Measurements from ENCODE around the gene LILRB2. TPM values are rescaled to one million over a fixed set of nuclear protein-coding genes. Genes with fewer than 3 reads are reported as not detected.
"Not testable (repeated sequence)": the region's sequence is repeated elsewhere in the genome, so short reads cannot be mapped to it uniquely, and the experiment has no call there.

LILRB2 gene
- total RNA-seq, 2 donors from 2014 or later: not detected

- H3K36me3 Mint-ChIP-seq; H3K9me3 Mint-ChIP-seq; ATAC-seq; DNase-seq (ENCODE audit: low spot score in 2 of 2); H3K27ac Mint-ChIP-seq: not testable (repeated sequence)
Observed at GRCh38 chr19:54280441-54280840, 469 bp downstream of the LILRB2 start.

DNA sequence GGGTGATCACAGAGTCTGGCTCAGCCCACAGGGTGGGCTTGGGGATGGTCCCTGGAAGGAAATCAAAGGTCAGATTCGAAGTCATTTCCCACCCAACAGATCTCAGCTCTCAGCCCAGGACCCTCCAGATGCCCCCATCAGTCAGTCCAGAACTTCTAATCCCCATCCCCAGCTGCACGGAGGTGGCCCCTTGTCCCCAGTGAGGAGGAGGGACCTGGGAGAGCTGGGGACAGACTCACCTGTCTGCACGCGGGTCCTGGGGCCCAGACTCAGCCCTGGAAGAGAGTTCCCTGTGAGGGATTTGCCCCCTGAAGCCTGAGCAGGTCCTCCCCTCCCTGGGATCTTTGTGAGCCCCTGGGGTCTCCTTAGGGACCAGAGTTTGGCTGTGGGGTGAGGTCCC lies 885 bp downstream of the LILRB2 start:
- not testable (repeated sequence) for H3K27ac Mint-ChIP-seq, ATAC-seq, H3K36me3 Mint-ChIP-seq

GRCh38 chr19:54279406-54279962 lies 1.4 kb downstream of the LILRB2 start:
- ATAC-seq (no peak), DNase-seq (ENCODE audit: low spot score in 2 of 2) (no peak)
- no peak overlapping the region for H3K27ac Mint-ChIP-seq
- no peaks in the 10 kb centered on the region for H3K9me3 Mint-ChIP-seq
- H3K36me3 Mint-ChIP-seq: no peaks in the 10 kb centered on the region

More for the DNA sequence above, 885 bp downstream of the LILRB2 start:
- not testable (repeated sequence) for DNase-seq (ENCODE audit: low spot score in 2 of 2); H3K9me3 Mint-ChIP-seq

DNA sequence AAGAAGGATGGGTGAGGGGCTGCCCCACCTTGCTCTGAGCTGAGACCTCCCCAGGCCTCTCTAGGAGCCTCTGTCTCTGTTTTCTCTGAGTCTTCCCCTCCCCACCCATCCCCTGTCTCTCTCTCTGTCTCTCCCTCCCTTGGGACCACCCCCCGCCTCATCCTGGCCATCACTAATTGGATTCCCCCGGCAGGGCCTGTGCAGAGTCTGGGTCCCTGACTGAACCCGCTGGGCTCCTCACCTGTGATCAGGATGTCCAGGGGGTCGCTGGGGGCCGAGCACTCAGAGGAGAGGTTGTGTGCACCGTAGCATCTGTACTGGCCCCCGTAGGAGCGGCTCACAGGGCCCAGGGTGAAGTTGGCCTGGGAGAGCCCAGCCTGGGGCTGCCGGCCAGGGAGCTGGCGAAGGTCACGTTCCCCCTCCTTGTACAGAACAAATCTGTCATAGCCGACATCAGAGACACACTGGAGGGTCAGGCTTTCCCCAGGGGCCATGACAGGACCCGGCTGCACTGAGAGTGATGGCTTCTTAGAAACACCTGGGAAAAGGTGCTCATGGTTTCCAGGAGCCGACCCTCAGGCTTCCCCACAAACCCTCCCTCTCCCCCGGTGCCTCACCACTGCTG lies 2.2 kb downstream of the LILRB2 start:
- not testable (repeated sequence) for ATAC-seq; H3K27ac Mint-ChIP-seq; DNase-seq (ENCODE audit: low spot score in 2 of 2); H3K36me3 Mint-ChIP-seq; H3K9me3 Mint-ChIP-seq

DNA sequence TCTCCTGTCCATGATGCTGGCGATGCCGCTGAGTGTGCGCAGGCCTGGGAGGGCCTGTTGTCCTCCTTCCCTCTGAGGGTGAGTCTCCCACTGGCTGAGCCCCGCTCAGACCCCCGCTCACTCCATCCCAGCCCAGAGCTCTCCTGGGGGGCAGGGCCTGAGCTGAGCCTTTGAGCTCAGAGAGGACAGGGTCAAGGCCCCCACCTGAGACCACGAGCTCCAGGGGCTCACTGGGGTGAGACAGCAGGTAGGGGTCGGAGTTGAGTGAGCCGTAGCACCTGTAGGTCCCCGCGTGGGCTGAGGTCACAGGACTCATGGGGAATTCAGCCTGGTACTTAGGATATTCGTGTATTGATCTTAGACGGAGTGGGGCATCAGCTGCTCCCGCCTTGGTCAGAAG lies 2.9 kb downstream of the LILRB2 start:
- not testable (repeated sequence) for H3K36me3 Mint-ChIP-seq; ATAC-seq; DNase-seq (ENCODE audit: low spot score in 2 of 2); H3K27ac Mint-ChIP-seq; H3K9me3 Mint-ChIP-seq

- not testable (repeated sequence) for H3K27ac Mint-ChIP-seq; H3K9me3 Mint-ChIP-seq; H3K36me3 Mint-ChIP-seq; DNase-seq (ENCODE audit: low spot score in 2 of 2); ATAC-seq
Observed at GRCh38 chr19:54277111-54277615, 3.7 kb downstream of the LILRB2 start.

DNA sequence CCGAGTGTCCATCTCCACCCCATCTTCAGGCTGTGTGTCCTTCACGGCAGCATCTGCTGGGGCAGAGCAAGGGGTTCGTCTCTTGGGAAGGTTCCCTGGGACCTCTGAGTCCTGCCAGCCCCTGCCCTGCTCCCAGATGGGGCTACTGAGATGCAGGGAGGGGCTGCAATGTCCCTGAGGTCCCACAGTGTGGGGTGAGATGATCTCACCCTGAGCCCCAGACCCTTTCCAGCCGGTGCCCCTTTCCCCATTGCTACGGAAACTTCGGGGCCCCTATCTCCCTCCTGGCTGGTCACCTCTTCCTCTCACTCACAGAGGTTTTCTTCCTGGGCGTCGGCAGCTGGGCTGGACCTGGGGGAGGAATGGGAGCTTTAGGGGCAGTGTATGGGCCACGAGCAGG lies 5.0 kb downstream of the LILRB2 start:
- DNase-seq (ENCODE audit: low spot score in 2 of 2) (no peak), ATAC-seq (no peak)
- Mint-ChIP-seq H3K9me3 (no peaks in the 10 kb centered on the region), H3K27ac (no peak overlapping the region), H3K36me3 (no peaks in the 10 kb centered on the region)

- not testable (repeated sequence) for DNase-seq (ENCODE audit: low spot score in 2 of 2); H3K9me3 Mint-ChIP-seq; H3K27ac Mint-ChIP-seq; H3K36me3 Mint-ChIP-seq
- peak in 1 of 2 donors; percentile 49 for ATAC-seq
Observed at GRCh38 chr19:54274516-54274915, 6.4 kb downstream of the LILRB2 start.

DNA sequence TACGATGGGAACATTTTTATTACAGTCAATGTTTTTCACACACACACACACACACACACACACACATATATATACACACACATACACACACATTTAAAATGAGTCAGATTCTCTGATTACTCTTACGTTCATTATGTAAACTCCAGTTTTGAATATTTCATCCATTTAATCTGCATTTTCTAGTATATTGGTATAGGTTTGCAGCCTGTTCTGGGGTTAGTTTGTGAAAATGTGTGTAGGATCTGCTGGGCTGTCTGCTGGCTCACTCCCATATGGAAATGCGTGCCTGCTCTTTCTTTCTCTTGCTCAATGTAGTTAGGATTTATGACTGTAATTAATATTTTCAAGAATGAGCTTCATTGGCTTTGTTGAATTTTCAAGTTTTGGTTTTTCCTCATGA lies 7.1 kb downstream of the LILRB2 start:
- Mint-ChIP-seq H3K36me3 (no peaks in the 10 kb centered on the region), H3K9me3 (no peaks in the 10 kb centered on the region), H3K27ac (no peak overlapping the region)
- ATAC-seq (peak in 1 of 2 donors; percentile 53), DNase-seq (ENCODE audit: low spot score in 2 of 2) (no peak)

- H3K36me3 Mint-ChIP-seq; H3K27ac Mint-ChIP-seq; ATAC-seq; H3K9me3 Mint-ChIP-seq; DNase-seq (ENCODE audit: low spot score in 2 of 2): not testable (repeated sequence)
Observed at GRCh38 chr19:54272181-54272580, 8.7 kb downstream of the LILRB2 start.

- not testable (repeated sequence) for H3K27ac Mint-ChIP-seq; H3K9me3 Mint-ChIP-seq; H3K36me3 Mint-ChIP-seq; ATAC-seq; DNase-seq (ENCODE audit: low spot score in 2 of 2)
Observed at GRCh38 chr19:54271587-54271986, 9.3 kb downstream of the LILRB2 start.

DNA sequence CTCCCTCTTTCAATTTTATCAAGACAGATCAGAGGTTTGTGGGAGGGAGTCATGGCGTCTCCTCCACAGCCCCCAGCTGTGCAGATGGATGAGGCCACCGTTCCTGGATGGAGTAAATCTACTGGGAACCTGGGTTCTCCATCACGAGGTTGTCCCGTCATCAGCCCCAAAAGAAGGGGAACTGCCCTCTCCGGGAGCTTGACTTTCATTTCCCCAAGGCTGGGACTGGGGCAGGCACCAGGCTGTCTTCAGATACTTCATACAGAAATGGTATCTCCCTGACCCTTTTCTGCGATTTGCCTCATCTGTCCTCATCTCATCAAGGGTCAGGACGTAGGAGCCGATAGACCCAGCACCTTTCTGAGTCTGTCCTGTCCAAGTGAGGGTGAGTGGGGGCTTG lies 9.8 kb downstream of the LILRB2 start:
- DNase-seq (ENCODE audit: low spot score in 2 of 2): no peak
- no peaks in the 10 kb centered on the region for H3K36me3 Mint-ChIP-seq
- no peak overlapping the region for H3K27ac Mint-ChIP-seq
- no peak for ATAC-seq
- no peaks in the 10 kb centered on the region for H3K9me3 Mint-ChIP-seq

DNA sequence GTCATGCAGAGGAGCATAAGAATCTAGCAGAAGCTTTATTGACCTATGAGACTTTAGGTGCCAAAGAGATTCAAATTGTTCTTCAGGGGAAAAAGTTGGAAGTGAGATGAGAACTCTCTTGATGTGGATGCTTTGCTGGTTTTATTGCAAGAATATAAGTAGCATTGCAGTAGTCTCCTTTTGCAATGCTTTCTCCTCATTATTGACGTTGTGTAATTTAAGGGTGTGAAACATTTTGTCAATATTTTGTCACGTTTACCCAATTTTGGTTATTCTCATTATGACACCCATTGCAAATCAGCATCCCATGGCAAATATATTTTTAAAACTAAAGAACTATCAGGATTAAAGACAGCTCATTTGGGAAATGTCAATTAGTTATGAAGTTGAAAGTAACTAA lies 12.0 kb downstream of the LILRB2 start:
- H3K36me3 Mint-ChIP-seq: no peaks in the 10 kb centered on the region
- no peak for DNase-seq (ENCODE audit: low spot score in 2 of 2)

GRCh38 chr19:54266133-54266532 lies 14.8 kb downstream of the LILRB2 start:
- DNase-seq (ENCODE audit: low spot score in 2 of 2) (peak in 1 of 2 donors; percentile 74), ATAC-seq (peak; percentile 78 to 79)
- H3K9me3 Mint-ChIP-seq: no peaks in the 10 kb centered on the region
- no peaks in the 10 kb centered on the region for H3K36me3 Mint-ChIP-seq
- H3K27ac Mint-ChIP-seq: no peak overlapping the region

More for the DNA sequence above, 12.0 kb downstream of the LILRB2 start:
- no peak for ATAC-seq
- Mint-ChIP-seq H3K27ac (no peak overlapping the region), H3K9me3 (no peaks in the 10 kb centered on the region)

DNA sequence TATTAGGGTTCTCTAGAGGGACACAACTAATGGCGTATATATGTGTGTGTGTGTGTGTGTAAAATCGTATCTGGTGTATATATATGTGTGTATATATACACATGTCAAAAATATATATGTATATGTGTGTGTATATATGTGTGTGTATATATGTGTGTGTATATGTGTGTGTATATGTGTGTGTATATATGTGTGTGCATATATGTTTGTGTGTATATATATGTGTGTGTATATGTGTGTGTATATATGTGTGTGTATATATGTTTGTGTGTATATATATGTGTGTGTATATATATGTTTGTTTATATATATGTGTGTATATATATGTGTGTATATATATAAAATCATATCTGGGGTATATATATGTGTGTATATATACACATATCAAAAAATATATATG lies 18.4 kb downstream of the LILRB2 start:
- DNase-seq (ENCODE audit: low spot score in 2 of 2) (no peak), ATAC-seq (no peak)
- H3K9me3 Mint-ChIP-seq: no peaks in the 10 kb centered on the region

DNA sequence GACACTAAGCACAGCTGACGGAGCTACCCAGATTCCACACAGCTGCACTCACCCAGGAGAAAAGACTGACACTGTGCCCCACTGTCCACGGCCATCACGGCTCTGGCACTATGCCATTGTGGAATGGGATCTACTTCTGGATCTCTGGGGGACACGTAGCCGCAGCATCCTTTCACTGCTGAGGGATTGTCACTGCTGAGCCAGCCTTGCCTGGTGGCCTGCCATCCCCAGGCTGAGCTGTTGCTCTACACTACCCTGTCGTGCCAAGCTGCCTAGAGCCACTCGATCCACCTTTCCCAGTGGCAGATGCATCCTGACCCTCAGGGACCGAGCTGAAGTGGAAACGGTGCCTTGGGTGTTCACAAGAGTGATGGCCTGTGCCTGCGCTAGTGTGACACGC lies 18.8 kb downstream of the LILRB2 start:
- Mint-ChIP-seq H3K36me3 (no peaks in the 10 kb centered on the region), H3K9me3 (no peaks in the 10 kb centered on the region), H3K27ac (no peak overlapping the region)
- no peak for ATAC-seq
- peak in 1 of 2 donors; percentile 11 for DNase-seq (ENCODE audit: low spot score in 2 of 2)

More for the DNA sequence above, 18.4 kb downstream of the LILRB2 start:
- H3K27ac Mint-ChIP-seq: no peak overlapping the region
- H3K36me3 Mint-ChIP-seq: no peaks in the 10 kb centered on the region

DNA sequence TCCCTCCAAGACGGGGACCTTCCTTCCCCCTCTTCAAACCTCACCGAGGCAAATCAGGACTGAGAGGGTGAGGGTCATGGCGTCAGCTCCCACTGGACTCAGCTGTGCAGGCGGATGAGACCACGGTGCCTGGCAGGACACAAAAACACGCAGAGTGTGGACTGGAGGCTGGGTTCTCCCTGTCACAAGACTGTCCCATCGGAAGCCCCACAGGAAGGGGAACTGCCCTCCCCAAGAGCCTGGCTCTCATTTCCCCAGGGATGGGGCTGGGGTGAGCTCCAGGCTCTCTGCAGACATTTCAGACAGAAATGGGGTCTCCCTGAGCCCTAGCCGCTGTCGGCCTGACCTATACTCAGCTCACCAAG lies 23.8 kb downstream of the LILRB2 start, which contains the start of gene LILRB5:
Gene LILRB5 (minus strand): TSS at position 158 of the 365 bp plus-strand sequence. CDS start 80 bp downstream, at position 78.
- Mint-ChIP-seq H3K36me3 (no peaks in the 10 kb centered on the region), H3K9me3 (no peaks in the 10 kb centered on the region), H3K27ac (no peak within 1 kb of the TSS)
- no peak for DNase-seq (ENCODE audit: low spot score in 2 of 2)
- no peak for ATAC-seq

All from activated naive CD4-positive, alpha-beta T cell treated with anti-CD3 and anti-CD28 coated beads, Interleukin-2, amount 50 U/mL, for 72 hours (primary cell).